Activated CD8-positive, alpha-beta T cell treated with anti-CD3 and anti-CD28 coated beads, Interleukin-2, amount 10 ng/mL, durations not matched to agents 7 days and 5 days (primary cell): ENCODE measurements around the gene DNER. TPM values are rescaled to one million over a fixed set of nuclear protein-coding genes. Genes with fewer than 3 reads are reported as not detected.

ENCODE experiments used
- ATAC-seq: fragments of 150-1000 bp; cut with Tn5 transposase; one replicate; pipeline ENCODE4 v1.10.0; 2021; ENCODE audit warnings: moderate library complexity
- CTCF ChIA-PET: fragments of 350-600 bp; sonication (Branson Sonifier 250); formaldehyde crosslinking; loops from one replicate; lab custom pipeline; 2021; ENCODE audit warnings: antibody characterized with exemption; lab: Charles Lee
- POLR2A ChIA-PET: fragments of 350-600 bp; sonication (Branson Sonifier 250); formaldehyde crosslinking; loops from one replicate; lab custom pipeline; 2021; ENCODE audit warnings: antibody characterized with exemption; lab: Charles Lee
- DNase-seq: peaks from one replicate; pipeline ENCODE4 v3.0.0-alpha.2; 2020
- H3K27ac Mint-ChIP-seq: one replicate; pipeline ENCODE4 v1.8.0; 2021; ENCODE audit warnings: mild to moderate bottlenecking, mixed read lengths
- H3K27me3 Mint-ChIP-seq: one replicate; pipeline ENCODE4 v1.8.0; 2021; ENCODE audit warnings: low read depth, mixed read lengths
- H3K36me3 Mint-ChIP-seq: one replicate; pipeline ENCODE4 v1.8.0; 2021; ENCODE audit warnings: low read depth, mixed read lengths
- H3K4me1 Mint-ChIP-seq: one replicate; pipeline ENCODE4 v1.8.0; 2021; ENCODE audit warnings: low read depth, mixed read lengths
- H3K4me3 Mint-ChIP-seq: one replicate; pipeline ENCODE4 v1.8.0; 2021; ENCODE audit warnings: mild to moderate bottlenecking, mixed read lengths
- H3K9me3 Mint-ChIP-seq: one replicate; pipeline ENCODE4 v1.8.0; 2022; ENCODE audit warnings: mixed read lengths; ENCODE audit not compliant: insufficient read depth
- total RNA-seq, 2 experiments: library from RNA; stranded (reverse); gene quantifications; one replicate each; pipeline ENCODE4 v1.2.3, GENCODE V29; 2021

DNER gene
- total RNA-seq, 2 experiments from 2014 or later: not detected

GRCh38 chr2:229660391-229660790, 54.0 kb downstream of the DNER start:
- POLR2A ChIA-PET: no interaction called here
- no peak for DNase-seq
- CTCF ChIA-PET: no interaction called here
- Mint-ChIP-seq H3K27me3 (peaks cover 19% of the 10 kb centered on the region), H3K36me3 (no peaks in the 10 kb centered on the region), H3K9me3 (no peaks in the 10 kb centered on the region), H3K4me3 (no peak overlapping the region), H3K4me1 (no peaks in the 10 kb centered on the region), H3K27ac (no peak overlapping the region)
- ATAC-seq: no peak

- ChIA-PET CTCF (no interaction called here), POLR2A (no interaction called here)
- H3K9me3 Mint-ChIP-seq: no peaks in the 10 kb centered on the region
- no peak for DNase-seq
- ATAC-seq: no peak
- no peak overlapping the region for H3K27ac Mint-ChIP-seq
- H3K4me3 Mint-ChIP-seq: no peak overlapping the region
- peaks cover 19% of the 10 kb centered on the region for H3K27me3 Mint-ChIP-seq
- H3K36me3 Mint-ChIP-seq: no peaks in the 10 kb centered on the region
- H3K4me1 Mint-ChIP-seq: no peaks in the 10 kb centered on the region
Measured at GRCh38 chr2:229658004-229658403, 56.4 kb downstream of the DNER start.

GRCh38 chr2:229654437-229654836, 59.9 kb downstream of the DNER start:
- Mint-ChIP-seq H3K4me1 (no peaks in the 10 kb centered on the region), H3K27ac (no peak overlapping the region), H3K9me3 (no peaks in the 10 kb centered on the region), H3K27me3 (peaks cover 10% of the 10 kb centered on the region), H3K36me3 (no peaks in the 10 kb centered on the region), H3K4me3 (no peak overlapping the region)
- ChIA-PET CTCF (no interaction called here), POLR2A (no interaction called here)
- DNase-seq (no peak), ATAC-seq (no peak)

- DNase-seq: no peak
- POLR2A ChIA-PET: no interaction called here
- H3K4me3 Mint-ChIP-seq: no peak overlapping the region
- H3K27ac Mint-ChIP-seq: no peak overlapping the region
- H3K9me3 Mint-ChIP-seq: no peaks in the 10 kb centered on the region
- no peak for ATAC-seq
- no peaks in the 10 kb centered on the region for H3K36me3 Mint-ChIP-seq
- peaks cover 10% of the 10 kb centered on the region for H3K27me3 Mint-ChIP-seq
- H3K4me1 Mint-ChIP-seq: no peaks in the 10 kb centered on the region
- CTCF ChIA-PET: no interaction called here
Measured at GRCh38 chr2:229653531-229653930, 60.8 kb downstream of the DNER start.

- POLR2A ChIA-PET: no interaction called here
- ATAC-seq (no peak), DNase-seq (no peak)
- Mint-ChIP-seq H3K9me3 (no peaks in the 10 kb centered on the region), H3K36me3 (no peaks in the 10 kb centered on the region), H3K4me1 (no peaks in the 10 kb centered on the region), H3K27ac (no peak overlapping the region), H3K27me3 (peaks cover 10% of the 10 kb centered on the region), H3K4me3 (no peak overlapping the region)
- CTCF ChIA-PET: no interaction called here
Measured at GRCh38 chr2:229652796-229653195, 61.6 kb downstream of the DNER start.

GRCh38 chr2:229650901-229651300, 63.5 kb downstream of the DNER start:
- H3K27me3 Mint-ChIP-seq: peaks cover 3% of the 10 kb centered on the region
- ATAC-seq: no peak
- DNase-seq: no peak
- no peaks in the 10 kb centered on the region for H3K4me1 Mint-ChIP-seq
- no peak overlapping the region for H3K27ac Mint-ChIP-seq
- H3K36me3 Mint-ChIP-seq: no peaks in the 10 kb centered on the region
- ChIA-PET CTCF (no interaction called here), POLR2A (no interaction called here)
- no peak overlapping the region for H3K4me3 Mint-ChIP-seq
- no peaks in the 10 kb centered on the region for H3K9me3 Mint-ChIP-seq

GRCh38 chr2:229650059-229650458, 64.3 kb downstream of the DNER start:
- no peaks in the 10 kb centered on the region for H3K9me3 Mint-ChIP-seq
- H3K36me3 Mint-ChIP-seq: no peaks in the 10 kb centered on the region
- no peak overlapping the region for H3K27ac Mint-ChIP-seq
- no peak for DNase-seq
- peaks cover 3% of the 10 kb centered on the region for H3K27me3 Mint-ChIP-seq
- ChIA-PET POLR2A (no interaction called here), CTCF (no interaction called here)
- no peak overlapping the region for H3K4me3 Mint-ChIP-seq
- ATAC-seq: no peak
- H3K4me1 Mint-ChIP-seq: no peaks in the 10 kb centered on the region

GRCh38 chr2:229646186-229646723, 68.1 kb downstream of the DNER start:
- no peak for DNase-seq
- Mint-ChIP-seq H3K27ac (no peak overlapping the region), H3K9me3 (no peaks in the 10 kb centered on the region), H3K36me3 (no peaks in the 10 kb centered on the region), H3K4me3 (no peak overlapping the region), H3K27me3 (peaks cover 4% of the 10 kb centered on the region), H3K4me1 (no peaks in the 10 kb centered on the region)
- ATAC-seq: no peak
- CTCF ChIA-PET: no interaction called here
- POLR2A ChIA-PET: no interaction called here

- Mint-ChIP-seq H3K9me3 (no peaks in the 10 kb centered on the region), H3K27ac (no peak overlapping the region), H3K4me3 (no peak overlapping the region), H3K4me1 (no peaks in the 10 kb centered on the region), H3K27me3 (peaks cover 15% of the 10 kb centered on the region), H3K36me3 (no peaks in the 10 kb centered on the region)
- ChIA-PET POLR2A (no interaction called here), CTCF (no interaction called here)
- DNase-seq (no peak), ATAC-seq (no peak)
Measured at GRCh38 chr2:229642371-229642770, 72.0 kb downstream of the DNER start.

- ChIA-PET CTCF (no interaction called here), POLR2A (no interaction called here)
- Mint-ChIP-seq H3K27me3 (peaks cover 18% of the 10 kb centered on the region), H3K4me1 (no peaks in the 10 kb centered on the region), H3K27ac (no peak overlapping the region), H3K4me3 (no peak overlapping the region), H3K9me3 (no peaks in the 10 kb centered on the region), H3K36me3 (no peaks in the 10 kb centered on the region)
- ATAC-seq: no peak
- no peak for DNase-seq
Measured at GRCh38 chr2:229641676-229642075, 72.7 kb downstream of the DNER start.

GRCh38 chr2:229640636-229641035, 73.7 kb downstream of the DNER start:
- Mint-ChIP-seq H3K27me3 (peaks cover 21% of the 10 kb centered on the region), H3K4me3 (no peak overlapping the region), H3K4me1 (no peaks in the 10 kb centered on the region), H3K36me3 (no peaks in the 10 kb centered on the region), H3K27ac (no peak overlapping the region), H3K9me3 (no peaks in the 10 kb centered on the region)
- ATAC-seq (no peak), DNase-seq (no peak)
- CTCF ChIA-PET: no interaction called here
- POLR2A ChIA-PET: no interaction called here

- Mint-ChIP-seq H3K9me3 (no peaks in the 10 kb centered on the region), H3K27me3 (peaks cover 34% of the 10 kb centered on the region), H3K4me3 (no peak overlapping the region), H3K27ac (no peak overlapping the region), H3K4me1 (no peaks in the 10 kb centered on the region), H3K36me3 (no peaks in the 10 kb centered on the region)
- ChIA-PET POLR2A (no interaction called here), CTCF (no interaction called here)
- DNase-seq (no peak), ATAC-seq (no peak)
Measured at GRCh38 chr2:229636571-229636970, 77.8 kb downstream of the DNER start.

GRCh38 chr2:229635371-229635680, 79.0 kb downstream of the DNER start:
- ChIA-PET POLR2A (no interaction called here), CTCF (no interaction called here)
- Mint-ChIP-seq H3K27ac (no peak overlapping the region), H3K27me3 (peaks cover 25% of the 10 kb centered on the region), H3K4me3 (no peak overlapping the region), H3K9me3 (no peaks in the 10 kb centered on the region), H3K36me3 (no peaks in the 10 kb centered on the region), H3K4me1 (no peaks in the 10 kb centered on the region)
- ATAC-seq (no peak), DNase-seq (no peak)
